Stimulated activated CD8-positive, alpha-beta memory T cell treated with anti-CD3 and anti-CD28 coated beads, Interleukin-2, amount 100 ng/mL, for 48 hours (primary cell): Measurements from ENCODE around the gene MSH3.
"Not testable (repeated sequence)": the region's sequence is repeated elsewhere in the genome, so short reads cannot be mapped to it uniquely, and the experiment has no call there.

ENCODE experiments used
- DNase-seq, 2 donors: peaks; one replicate each; pipeline ENCODE4 v3.0.0-alpha.2; 2020; ENCODE audit warnings: low read depth in 2 of 2

The MSH3 gene

DNA sequence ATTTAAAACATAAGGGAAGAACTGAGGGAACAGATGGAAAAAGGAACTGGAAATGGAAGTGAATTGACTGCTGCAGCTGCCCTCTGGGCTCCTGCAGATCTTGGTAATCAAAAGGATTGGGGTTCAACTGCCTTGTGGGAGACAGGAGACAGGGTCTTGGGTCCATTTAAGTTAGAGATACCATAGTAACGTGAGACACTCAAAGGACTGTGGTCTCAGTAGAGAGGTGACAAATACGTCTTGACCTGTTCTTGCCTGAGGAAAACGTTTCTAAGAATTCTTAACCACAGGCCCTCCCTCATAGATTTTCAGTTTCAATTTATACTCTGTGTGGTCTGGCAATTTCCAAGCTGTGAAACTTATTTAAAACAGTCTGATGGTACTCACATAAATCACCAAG lies 101.2 kb downstream of the MSH3 start:
- no peak for DNase-seq

DNA sequence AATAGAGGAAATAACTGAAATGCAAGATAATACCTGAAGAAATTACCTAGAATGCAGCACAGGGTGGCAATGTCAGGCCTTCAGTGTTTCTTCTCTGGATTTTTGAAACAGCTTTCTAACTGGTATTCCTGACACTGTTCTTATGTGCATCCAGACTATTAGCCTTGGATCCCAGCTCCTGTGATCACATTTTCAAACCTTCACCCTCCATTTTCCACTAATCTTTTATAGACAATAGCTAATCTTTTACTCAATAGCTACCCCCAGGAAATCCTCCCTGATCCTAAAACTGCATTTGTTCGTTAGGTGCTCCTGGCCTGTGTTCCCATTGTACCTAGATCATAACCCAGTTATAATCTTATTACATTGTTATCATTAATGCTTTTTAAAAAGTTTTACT lies 101.8 kb downstream of the MSH3 start:
- DNase-seq = no peak

DNA sequence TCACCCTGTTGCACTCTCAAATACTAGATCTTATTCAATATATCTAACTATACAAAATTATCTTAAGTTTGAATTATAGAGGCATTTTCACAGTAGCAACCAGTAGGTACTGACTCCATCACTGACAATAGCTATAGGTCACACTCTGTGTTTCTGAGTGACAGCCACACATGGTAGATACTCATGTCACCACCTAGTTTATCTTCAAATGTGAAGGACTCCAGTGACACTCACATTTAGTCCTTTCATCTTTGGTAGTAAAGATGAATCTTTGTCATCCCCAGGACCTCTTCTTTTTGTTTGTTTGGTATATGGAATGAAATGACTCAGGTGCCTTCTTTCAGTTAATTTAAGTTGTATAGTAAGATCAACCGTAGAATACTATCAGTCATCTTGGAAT lies 102.8 kb downstream of the MSH3 start:
- no peak for DNase-seq

DNA sequence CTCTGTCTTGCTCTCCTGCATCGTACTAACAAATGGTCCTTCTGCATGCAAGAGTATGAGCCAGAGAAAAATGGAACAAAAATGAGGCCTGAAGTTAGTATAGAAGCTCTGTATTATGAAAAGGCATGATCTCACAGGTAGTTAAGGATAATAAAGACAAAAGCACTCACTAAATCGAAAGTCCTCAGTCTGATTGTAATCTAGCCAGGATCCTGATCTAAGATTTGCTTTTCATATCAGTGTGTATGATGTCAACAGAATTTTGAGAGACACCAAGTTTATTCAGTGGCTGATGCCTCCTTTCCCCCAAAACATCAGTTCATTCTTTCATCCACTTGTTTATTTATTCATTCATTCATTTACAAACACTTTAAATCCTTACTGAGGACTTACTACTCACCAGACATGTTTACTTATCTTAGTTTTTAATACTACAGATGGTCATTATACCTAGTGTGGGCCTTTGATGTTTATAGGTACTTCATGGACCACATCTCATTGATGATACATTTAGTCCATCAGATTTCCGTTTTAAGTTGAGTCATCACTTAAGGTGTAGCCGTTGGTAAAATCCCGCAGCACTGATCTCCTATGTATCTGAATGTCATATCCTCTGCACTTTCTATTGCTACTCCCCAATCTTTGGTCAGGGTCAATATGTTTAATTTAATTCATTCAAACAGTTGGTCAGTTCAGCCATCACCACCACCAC lies 105.6 kb downstream of the MSH3 start:
- DNase-seq = no peak

DNA sequence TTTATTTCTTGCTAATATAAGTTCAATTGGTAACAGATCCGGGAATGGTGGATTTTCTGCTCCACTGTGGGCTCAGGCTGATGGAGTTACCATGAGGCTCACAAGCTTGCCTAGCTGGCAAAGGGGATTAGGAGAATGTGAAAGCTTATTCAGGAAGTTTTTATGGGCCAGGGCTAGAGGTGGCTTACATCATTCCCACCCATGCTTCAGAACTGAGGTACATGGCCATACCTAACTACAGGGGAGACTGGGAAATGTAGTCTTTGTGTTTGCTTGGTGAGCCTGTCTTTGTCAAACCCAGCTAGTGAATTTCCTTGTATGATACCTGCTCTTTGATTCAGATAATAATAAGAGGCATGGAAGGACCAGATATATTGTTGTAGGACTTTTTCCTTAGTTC lies 106.2 kb downstream of the MSH3 start:
- no peak for DNase-seq

DNA sequence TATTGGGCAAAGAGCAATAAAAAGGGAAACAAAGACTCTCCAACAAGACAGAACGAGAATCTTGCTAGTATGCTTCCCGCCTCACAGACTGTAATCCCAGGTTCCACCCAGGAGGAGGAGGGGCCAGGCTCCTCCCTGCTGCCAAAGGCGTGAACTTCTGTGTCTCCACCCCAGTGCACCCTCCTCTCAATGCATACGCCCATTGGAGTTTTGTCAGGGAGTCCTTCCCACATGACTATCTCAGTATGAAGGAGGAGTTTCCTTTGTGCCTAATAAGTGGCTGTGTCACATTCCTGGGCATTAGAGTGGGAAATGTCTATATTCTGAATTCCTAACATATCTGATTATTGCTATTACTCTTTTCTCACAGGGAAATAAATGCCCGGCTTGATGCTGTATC lies 106.7 kb downstream of the MSH3 start:
- DNase-seq = no peak

DNA sequence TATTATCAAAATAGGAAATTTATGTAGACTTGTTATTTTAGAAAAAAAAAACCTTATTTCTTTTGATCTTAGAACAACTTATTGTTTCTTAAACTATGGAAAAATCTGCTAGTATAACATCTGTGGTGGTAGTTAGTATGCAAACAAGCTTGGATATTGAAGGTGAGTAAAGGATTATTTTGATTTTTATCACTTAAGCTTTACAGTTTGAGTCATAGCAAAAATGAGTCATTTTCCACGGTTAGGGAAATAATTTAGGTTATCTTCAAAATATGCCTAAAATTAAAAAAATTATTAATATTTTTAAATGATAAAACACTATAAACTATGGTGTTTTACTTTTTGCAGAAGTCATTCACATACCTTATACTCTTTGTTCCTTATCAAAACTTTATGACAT lies 107.5 kb downstream of the MSH3 start:
- DNase-seq = no peak

DNA sequence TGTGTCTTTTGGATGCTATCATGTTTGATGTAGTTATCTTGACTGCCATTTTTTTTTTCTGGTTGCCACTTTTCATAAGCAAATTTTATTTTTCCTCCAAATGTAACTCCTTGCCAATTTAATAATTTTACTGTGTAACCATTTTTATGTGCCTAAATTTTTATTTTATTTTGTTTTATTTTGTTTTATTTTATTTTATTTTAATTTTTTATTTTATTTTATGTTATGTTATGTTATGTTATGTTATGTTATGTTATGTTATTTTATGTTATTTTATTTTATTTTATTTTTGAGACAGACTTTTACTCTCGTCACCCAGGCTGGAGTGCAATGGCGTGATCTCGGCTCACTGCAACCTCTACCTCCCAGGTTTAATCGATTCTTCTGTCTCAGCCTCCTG lies 108.1 kb downstream of the MSH3 start:
- DNase-seq = no peak

DNA sequence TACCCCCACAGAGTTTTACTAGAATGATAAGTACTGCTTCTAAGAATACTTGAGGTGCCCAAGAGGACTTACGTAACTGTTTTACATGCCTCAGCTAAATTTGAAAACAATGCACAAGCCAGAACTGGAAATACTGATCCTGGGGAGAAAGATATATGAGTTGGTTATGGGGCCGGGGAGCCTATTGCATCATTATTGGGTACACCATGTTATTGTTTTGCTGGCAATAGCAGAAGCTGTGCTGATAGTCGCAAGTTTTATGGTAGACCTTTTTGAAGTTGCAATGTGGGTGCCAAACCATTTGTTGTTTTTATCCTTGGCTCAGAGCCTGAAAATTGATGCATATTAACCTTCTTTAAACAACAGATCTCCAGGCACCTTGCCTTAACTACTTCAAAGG lies 108.8 kb downstream of the MSH3 start:
- DNase-seq = no peak

DNA sequence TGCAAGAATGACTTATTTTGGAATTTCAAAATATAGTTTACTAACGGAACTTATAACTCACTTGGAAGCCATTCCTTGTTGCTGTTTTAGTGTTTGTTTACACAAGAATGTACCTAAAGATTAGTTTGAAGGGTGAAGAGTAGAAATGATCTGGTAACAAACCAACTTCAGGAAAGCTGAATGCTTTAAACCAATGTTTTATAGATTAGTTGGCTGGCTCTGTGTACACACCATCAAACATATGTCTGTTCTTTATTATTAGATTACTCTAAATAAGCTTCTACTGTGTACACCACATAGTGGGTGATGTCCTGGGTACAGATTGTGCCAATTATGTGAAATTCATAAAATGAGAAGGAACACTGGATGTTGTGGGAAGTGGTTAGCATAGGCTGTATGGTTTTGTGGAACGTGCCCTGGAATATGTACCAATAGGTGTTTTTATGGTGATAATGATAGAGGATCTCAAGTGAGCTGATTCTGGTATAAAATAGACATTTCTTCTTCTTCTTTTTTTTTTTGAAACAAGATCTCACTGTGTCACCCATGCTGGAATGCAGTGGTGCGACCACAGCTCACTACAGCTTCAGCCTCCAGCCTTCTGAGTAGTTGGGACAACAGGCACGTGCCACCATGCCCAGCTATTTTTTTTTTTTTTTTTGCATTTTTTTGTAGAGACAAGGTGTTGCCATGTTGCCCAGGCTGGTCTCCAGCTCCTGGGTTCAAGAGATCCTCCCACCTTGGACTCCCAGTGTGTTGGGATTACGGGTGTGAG lies 109.6 kb downstream of the MSH3 start:
- DNase-seq = no peak

DNA sequence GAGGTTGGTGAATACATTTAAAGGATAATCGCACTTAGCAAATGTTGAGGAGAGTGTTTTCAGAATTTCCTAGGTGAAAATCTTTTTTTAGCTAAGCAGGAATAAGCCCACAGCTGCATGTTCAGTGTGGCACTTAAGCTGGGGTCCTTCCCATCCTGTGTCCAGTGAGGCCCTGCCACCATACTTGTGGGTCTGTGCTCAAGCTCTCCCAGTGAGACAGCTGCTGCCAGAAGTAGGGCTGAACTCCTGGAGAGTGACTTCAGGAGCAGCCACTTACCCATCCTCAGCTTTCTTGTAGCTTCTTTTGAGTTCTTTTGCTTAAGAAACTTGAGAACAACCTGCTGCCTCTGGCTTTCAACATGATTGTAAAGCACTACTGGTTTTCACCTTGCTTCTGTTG lies 110.3 kb downstream of the MSH3 start:
- no peak for DNase-seq

DNA sequence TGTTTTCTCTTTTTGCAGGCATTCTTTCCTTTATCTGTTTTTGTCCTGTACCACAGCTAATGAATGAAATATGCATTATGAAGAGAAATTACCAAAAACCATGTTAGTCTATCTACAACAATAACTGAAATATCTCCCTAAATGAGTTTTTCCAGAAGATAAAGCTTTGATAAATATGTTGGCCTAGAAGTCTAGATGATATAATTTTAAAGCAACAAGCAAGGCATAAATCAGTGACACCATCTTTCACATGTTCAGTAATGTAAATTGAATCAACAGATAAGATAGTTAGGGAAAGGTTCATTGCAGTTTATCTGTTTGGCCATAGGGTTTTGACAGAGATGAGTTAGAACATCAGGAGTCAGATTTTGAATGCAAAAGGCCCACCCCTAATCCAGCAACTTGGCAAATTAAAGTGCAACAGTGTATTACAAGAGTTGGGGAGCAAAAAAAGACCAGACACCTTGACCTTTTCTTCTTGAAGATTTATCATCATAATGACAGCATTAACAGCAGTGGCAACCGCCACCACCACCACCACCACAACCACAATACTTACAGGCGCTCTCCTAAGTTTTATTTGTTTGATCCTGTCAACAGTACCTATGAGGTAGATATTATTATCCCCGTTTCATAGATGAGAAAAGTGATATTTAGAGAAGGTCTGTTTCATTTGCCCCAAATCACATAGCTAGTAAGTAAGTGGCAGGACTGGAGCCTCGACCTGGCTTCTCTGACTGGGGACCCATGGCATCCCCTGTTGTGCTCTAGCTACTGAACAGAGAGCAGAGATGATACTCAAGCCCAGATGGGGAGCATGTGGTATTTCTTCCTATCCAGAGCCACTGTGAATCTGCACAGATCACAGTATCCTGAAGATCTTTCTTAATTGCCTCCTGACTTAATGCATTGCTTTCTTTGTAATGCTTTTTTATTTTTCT lies 123.2 kb downstream of the MSH3 start:
- no peak for DNase-seq

DNA sequence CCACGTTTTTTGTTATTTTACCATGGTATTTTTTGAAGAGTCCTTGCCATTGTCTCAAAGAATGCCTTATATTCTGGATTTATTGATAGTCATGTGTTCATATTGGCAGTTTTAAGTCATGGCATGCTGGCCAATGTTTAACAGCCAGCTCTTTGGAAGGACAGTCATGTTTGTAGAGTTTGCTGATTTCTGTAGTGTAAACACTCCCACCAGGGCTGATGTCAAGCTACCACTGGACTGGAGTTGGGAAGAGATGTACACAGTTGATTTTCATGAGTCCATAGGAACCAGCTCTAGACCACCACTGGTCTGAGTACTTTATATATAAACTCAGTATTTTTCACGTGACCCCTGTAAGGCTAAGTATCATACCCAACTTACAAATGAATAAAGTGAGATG lies 125.6 kb downstream of the MSH3 start:
- DNase-seq = no peak

DNA sequence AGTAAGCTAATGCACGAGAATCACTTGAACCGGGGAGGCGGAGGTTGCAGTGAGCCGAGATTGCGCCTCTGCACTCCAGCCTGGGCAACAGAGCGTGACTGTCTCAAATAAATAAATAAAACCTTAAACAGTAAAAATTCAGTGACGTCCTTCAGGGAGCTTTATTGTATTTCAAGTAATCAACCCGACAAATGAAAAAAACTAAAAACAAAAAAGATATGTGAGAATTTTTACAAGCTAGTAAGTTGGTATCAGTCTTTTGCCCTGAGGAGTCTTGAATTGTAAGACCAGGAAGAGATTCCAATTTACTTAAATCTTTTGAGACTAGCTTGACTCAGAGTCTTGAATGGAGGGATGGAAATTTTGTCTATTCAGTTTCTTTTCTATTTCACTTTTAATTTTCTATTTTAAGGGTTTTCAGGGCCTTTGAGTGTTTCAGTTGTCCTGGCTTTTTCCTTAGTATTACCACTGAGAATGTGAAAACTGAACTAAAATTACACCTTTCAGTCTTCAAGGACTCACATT lies 126.4 kb downstream of the MSH3 start:
- no peak for DNase-seq

DNA sequence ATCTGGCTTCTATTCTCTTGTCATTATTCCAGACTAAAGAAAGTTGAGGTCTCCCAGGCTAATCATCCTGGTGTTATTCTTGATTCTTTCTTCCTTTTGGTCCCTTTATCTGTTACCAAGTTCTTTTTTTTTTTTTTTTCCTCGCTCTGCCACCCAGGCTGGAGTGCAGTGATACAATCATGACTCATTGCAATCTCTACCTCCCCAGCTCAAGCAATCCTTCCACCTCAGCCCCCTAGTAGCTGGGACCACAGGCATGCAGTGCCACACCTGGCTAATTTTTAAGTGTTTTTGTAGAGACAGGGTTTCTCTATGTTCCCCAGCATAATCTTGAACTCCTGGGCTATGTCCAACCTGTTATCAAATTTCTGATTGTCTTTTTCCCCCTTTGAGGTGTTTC lies 126.9 kb downstream of the MSH3 start:
- no peak for DNase-seq

DNA sequence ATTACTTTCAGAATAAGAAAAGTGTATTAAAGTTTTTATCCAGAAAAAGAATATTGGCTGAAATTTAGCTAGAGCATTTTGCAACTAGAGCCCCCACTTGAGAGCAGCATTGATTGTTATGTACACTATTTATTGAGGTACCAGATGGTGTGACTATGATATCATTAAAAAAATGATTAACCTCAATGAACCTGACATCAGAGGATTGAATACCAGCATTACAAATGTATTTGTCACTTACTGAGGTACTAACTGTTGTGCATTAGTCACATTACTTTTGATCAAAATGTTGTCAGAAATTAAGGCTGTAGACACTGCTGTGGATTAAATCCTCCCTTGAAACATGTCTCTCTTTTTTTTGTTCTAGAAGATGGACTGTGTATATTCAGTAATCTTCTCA lies 128.2 kb downstream of the MSH3 start:
- DNase-seq = no peak

DNA sequence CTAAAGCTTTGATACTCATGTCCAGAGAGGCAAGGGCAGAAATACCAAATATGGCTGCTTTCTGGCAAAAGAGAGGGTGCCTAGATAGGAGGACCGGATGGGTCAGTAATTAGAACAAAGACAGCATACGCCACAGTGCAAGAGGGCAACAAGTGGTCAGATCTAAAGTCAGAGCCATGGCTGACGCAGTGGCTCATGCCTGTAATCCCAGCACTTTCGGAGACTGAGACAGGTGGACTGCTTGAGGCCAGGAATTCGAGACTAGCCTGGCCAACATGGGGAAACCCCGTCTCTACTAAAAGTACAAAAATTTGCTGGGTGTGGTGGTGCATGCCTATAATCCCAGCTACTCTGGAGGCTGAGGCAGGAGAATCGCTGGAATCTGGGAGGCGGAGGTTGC lies 129.3 kb downstream of the MSH3 start:
- not testable (repeated sequence) for DNase-seq

DNA sequence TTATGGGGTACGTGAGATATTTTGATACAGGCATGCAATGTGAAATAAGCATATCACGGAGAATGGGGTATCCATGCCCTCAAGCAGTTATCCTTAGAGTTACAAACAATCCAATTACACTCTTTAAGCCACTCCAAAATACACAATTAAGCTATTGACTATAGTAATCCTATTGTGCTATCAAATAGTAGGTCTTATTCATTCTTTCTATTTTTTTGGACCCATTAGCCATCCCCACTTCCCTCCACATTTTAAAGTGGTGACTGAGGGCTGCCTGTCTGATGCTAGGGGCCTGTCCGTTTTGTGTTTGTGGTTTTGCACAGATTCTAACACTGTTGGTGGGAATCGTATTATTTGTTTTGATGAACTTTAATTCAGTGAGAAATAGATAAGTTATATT lies 130.0 kb downstream of the MSH3 start:
- DNase-seq = no peak

DNA sequence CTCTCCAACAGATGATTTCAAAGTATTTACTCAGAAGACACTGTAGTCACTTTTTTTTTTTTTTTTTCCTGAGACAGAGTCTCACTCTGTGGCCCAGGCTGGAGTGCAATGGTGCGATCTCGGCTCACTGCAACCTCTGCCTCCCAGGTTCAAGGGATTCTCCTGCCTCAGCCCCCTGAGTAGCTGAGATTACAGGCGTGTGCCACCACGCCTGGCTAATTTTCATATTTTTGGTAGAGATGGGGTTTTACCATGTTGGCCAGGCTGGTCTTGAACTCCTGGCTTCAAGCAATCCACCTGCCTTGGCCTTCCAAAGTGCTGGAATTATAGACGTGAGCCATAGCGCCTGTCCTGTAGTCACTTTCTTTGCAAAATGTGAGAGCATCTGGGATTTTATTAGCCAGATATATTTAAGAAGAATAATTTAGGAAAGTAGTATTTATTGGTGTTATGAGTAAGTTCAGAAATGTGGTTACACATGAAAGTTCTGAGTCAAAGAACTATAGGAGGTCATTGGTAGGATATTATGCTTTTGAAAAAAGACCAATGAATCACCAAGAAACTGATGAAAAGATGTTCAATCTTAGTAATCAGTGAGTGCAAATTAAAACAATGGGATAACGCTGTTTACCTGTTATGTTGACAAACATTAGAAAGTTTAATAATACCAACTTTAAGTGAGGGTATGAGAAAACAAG lies 135.0 kb downstream of the MSH3 start:
- not testable (repeated sequence) for DNase-seq

DNA sequence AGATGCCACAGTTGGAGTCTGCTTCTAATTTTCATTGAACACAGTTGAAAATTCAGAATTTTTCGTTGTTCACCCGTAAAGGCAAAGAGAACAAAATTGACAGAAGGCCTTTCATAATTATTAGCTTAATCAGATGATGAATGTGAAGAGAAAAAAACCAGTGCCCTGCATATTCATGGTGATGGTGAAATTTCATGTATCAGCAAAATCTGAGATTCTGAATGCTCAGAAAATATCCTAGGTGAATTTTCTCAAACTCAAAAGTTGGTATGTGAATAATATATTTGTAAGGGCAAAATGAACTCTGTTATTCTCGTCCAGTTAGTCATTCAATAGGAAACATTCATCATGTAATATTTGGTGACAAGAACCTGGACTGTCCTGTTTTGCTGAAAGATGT lies 136.2 kb downstream of the MSH3 start:
- DNase-seq = no peak

DNA sequence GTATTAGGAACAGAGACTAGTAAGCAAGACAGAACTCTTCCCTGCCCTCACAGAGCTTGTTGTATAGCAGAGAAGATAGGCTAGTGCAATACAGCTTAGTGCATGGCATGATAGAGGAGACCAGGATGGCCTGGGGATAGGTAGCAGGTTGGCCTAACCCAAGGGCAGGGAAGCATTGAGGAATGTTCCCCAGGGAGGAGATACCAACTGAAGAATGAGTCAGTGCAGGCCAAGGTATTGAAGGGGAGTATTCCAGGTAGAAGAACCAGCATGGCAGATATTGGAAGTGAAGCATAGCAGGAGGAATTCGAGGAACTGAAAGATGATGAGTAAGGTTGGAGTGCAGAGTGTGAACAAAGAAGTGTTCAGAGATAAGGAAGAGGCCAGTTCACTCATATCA lies 138.9 kb downstream of the MSH3 start:
- DNase-seq = no peak

DNA sequence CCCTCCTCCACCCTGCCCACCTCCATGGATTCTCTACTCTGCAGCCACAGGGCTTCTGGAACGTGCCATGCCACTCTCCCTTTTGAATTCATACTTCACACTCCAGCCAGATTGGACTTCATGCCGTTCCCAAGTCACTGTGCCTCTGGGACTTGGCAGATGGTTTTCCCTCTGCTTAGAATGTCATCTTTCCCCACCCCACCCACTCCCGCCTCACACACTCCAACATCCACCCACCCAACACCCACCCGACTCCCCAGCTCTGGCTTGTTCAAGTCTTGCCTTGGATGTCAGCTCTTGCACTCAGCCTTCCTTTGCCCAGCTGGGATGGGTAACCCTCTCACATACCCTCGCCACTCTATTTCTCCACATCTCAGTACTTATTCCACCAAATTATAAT lies 142.4 kb downstream of the MSH3 start:
- DNase-seq = no peak
